BE2C (cell line): Measurements from ENCODE around the gene BRMS1L.

Source experiments
- DNase-seq: peaks from one replicate; pipeline ENCODE4 v3.0.0-alpha.2; 2020
- H3K27me3 ChIP-seq: fragments of 250-450 bp; sonication (Bioruptor Pico); 2 replicates; pipeline ENCODE4 v1.5.1; 2020; ENCODE audit warnings: mild to moderate bottlenecking
- H3K36me3 ChIP-seq: fragments of 250-450 bp; sonication (Bioruptor Pico); 2 replicates; pipeline ENCODE4 v1.5.1; 2020; ENCODE audit warnings: mild to moderate bottlenecking
- H3K4me1 ChIP-seq: fragments of 250-450 bp; sonication (Bioruptor Pico); 2 replicates; pipeline ENCODE4 v1.5.1; 2020
- H3K4me3 ChIP-seq: 2 replicates; pipeline ENCODE4 v1.5.1; 2011; ENCODE audit warnings: low read depth, low read length
- H3K9me3 ChIP-seq: fragments of 250-450 bp; sonication (Bioruptor Pico); 2 replicates; pipeline ENCODE4 v1.5.1; 2020
- CTCF ChIP-seq: IDR thresholded peaks from 2 replicates; pipeline ENCODE4 v1.5.1; 2012; ENCODE audit warnings: mild to moderate bottlenecking, low read depth, low read length

BRMS1L gene

GRCh38 chr14:35861204-35861868 is 35.2 kb downstream of the BRMS1L start:
- H3K27me3 ChIP-seq: no peaks in the 10 kb centered on the region
- TF ChIP-seq CTCF: no peak
- DNase-seq: no peak
- peaks cover 9% of the 10 kb centered on the region for H3K4me1 ChIP-seq
- H3K36me3 ChIP-seq: peaks cover 10% of the 10 kb centered on the region
- no peaks in the 10 kb centered on the region for H3K9me3 ChIP-seq
- no peak overlapping the region for H3K4me3 ChIP-seq

- no peak for DNase-seq
- H3K4me3 ChIP-seq: no peak overlapping the region
- H3K9me3 ChIP-seq: no peaks in the 10 kb centered on the region
- H3K27me3 ChIP-seq: no peaks in the 10 kb centered on the region
- TF ChIP-seq CTCF: no peak
- H3K4me1 ChIP-seq: peaks cover 9% of the 10 kb centered on the region
- peaks cover 12% of the 10 kb centered on the region for H3K36me3 ChIP-seq
Observed at GRCh38 chr14:35865611-35866324, 39.6 kb downstream of the BRMS1L start.

GRCh38 chr14:35866595-35867279 is 40.6 kb downstream of the BRMS1L start:
- no peak overlapping the region for H3K4me3 ChIP-seq
- H3K27me3 ChIP-seq: no peaks in the 10 kb centered on the region
- peaks cover 12% of the 10 kb centered on the region for H3K36me3 ChIP-seq
- H3K4me1 ChIP-seq: no peaks in the 10 kb centered on the region; the same call in 1 of the 2 replicates
- no peak for TF ChIP-seq CTCF
- DNase-seq: no peak
- no peaks in the 10 kb centered on the region for H3K9me3 ChIP-seq

GRCh38 chr14:35867280-35867629 is 41.1 kb downstream of the BRMS1L start:
- no peak for TF ChIP-seq CTCF
- H3K36me3 ChIP-seq: peaks cover 12% of the 10 kb centered on the region
- no peak for DNase-seq
- H3K4me1 ChIP-seq: no peaks in the 10 kb centered on the region
- no peak overlapping the region for H3K4me3 ChIP-seq
- H3K27me3 ChIP-seq: no peaks in the 10 kb centered on the region
- no peaks in the 10 kb centered on the region for H3K9me3 ChIP-seq

GRCh38 chr14:35875296-35875695 is 49.2 kb downstream of the BRMS1L start:
- TF ChIP-seq CTCF: no peak
- Histone ChIP-seq H3K36me3 (no peaks in the 10 kb centered on the region), H3K9me3 (no peaks in the 10 kb centered on the region), H3K4me3 (no peak overlapping the region), H3K4me1 (peaks cover 4% of the 10 kb centered on the region; the same call in 1 of the 2 replicates), H3K27me3 (no peaks in the 10 kb centered on the region)
- DNase-seq: peak; percentile 16
